HG03558 (cell line): ENCODE data around the gene RNLS.
"Not testable (repeated sequence)": the region's sequence is repeated elsewhere in the genome, so short reads cannot be mapped to it uniquely, and the experiment has no call there.

Source experiments
- ATAC-seq: cut with Tn5 transposase; IDR thresholded peaks from one replicate; pipeline ENCODE4 v1.9.1; 2021; ENCODE audit warnings: moderate number of reproducible peaks; ENCODE audit not compliant: unreplicated experiment; ENCODE audit errors: extremely low read depth

Gene RNLS

DNA sequence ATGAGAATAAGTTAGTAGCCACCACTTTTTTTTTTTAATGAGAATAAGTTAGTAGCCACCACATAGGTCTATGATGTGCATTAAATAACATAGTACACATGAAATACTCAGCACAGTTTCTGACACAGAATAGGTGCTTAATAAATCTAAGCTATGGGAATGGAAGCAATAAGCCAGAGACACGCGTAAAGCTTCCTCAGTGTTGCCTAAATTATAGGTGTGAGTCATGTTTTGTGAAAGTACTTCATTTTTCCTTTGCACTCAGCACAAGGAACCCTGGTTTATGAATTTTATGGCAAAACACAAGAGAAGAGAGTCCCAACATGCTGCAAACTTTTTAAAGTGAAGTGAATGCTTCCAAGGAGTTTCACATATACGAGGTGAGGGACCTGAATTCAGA is 267.4 kb downstream of the RNLS start:
- ATAC-seq: no peak

GRCh38 chr10:88314362-88314761 is 268.8 kb downstream of the RNLS start:
- ATAC-seq: no peak

DNA sequence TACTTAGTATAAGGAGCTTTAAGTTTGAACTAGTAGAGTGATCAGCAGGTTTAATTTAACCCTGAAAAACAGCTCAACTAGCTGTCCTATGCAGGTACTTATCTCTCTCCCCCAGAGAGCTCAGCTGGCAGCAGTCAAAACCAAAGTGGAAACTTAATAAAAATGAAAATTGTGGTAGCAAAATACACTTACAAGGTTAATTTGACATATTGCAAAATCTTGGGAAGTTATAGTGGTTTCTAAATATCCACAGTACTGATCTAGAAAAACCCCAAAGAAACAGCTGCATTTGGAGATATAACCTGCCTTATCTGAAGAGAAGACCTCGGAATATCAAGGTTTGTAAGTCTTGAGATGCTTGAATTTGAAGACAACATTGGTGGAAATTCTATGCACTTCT is 269.2 kb downstream of the RNLS start:
- ATAC-seq: no peak

GRCh38 chr10:88312855-88313254 is 270.3 kb downstream of the RNLS start:
- ATAC-seq: no peak

GRCh38 chr10:88311264-88311663 is 271.9 kb downstream of the RNLS start:
- ATAC-seq: no peak

GRCh38 chr10:88309365-88309764 is 273.8 kb downstream of the RNLS start:
- ATAC-seq: no peak

DNA sequence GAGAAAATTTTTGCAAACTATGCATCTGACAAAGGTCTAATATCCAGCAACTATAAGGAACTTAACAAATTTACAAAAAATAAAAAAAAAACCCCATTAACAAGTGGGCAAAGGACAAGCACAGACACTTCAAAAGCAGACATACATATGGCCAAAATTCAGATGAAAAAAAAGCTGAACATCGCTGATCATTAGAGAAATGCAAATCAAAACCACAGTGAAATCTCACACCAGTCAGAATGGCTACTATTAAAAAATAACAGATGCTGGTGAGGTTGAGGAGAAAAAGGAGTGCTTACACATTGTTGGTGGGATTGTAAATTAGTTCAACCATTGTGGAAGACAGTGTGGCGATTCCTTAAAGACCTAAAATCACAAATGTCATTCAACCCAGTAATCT is 274.8 kb downstream of the RNLS start:
- ATAC-seq: not testable (repeated sequence)

DNA sequence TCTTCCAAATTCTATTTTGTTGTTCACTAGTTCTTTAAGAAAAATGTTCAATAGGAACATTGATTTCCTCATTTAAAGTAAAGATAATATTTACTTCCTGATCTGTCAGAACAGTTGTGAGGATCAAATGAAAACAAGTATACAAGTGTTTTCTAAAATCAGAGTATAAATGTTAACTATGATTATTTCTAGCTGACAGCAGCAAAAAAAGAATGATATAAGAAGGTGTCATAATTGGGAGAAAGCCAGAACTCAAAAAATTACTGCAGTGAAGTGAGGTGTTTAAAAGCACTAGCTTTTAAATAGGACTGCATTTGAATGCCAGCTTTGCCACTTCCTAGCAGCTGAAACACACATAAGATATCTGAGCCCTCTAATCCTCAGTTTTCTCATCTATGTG is 283.3 kb downstream of the RNLS start:
- ATAC-seq: no peak

GRCh38 chr10:88297103-88297502 is 286.0 kb downstream of the RNLS start:
- ATAC-seq: no peak

DNA sequence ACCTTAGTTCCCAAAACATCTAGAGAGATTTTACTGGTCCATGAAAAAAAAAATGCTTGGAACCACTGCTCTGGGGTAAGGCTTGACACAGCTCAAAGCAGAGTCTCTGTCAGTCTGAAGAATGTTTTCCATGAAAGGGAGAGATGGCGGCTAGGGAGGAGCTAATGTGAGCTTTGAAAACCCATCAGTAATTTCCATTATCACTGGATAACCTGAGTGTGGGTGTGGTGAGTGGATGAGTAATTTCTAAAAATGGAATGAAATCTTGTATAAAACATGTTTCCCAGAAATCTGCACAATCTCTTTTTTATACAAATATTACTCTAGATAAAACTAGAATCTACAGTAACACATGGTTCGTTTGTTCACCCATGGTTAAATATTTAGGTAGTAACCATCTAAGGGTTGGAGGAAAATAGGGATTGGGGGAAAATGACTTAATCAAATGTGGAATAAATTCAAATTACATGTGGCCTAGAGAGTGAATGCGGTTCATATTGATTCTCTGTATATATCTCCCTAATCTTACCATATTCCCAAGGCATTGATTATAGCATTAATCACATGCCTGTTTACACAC is 289.4 kb downstream of the RNLS start:
- no peak for ATAC-seq

- no peak for ATAC-seq
These were observed 290.0 kb downstream of the RNLS start for GRCh38 chr10:88293073-88293472.

- ATAC-seq: no peak
These were observed 291.0 kb downstream of the RNLS start for GRCh38 chr10:88292185-88292514.

- ATAC-seq: no peak
These were observed 291.6 kb downstream of the RNLS start for GRCh38 chr10:88291289-88292184.

DNA sequence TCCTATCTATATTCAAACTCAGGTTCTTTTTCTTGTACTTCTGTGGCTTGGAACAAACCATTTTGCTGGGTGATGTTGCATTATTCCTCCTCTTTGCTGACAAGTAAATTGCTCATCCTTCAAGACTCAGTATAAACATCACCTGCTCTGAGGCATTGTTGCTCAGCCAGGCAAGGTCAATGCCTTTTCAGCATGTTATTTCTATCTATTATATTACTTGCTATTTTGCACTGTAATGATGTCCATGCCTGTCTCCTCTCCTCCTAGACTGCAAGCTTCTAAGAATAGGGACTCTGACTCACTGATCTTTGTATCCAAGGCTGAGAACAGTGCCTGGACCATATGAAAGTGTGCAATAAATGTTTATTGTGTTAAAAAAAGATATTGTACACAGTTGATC is 293.8 kb downstream of the RNLS start:
- no peak for ATAC-seq

DNA sequence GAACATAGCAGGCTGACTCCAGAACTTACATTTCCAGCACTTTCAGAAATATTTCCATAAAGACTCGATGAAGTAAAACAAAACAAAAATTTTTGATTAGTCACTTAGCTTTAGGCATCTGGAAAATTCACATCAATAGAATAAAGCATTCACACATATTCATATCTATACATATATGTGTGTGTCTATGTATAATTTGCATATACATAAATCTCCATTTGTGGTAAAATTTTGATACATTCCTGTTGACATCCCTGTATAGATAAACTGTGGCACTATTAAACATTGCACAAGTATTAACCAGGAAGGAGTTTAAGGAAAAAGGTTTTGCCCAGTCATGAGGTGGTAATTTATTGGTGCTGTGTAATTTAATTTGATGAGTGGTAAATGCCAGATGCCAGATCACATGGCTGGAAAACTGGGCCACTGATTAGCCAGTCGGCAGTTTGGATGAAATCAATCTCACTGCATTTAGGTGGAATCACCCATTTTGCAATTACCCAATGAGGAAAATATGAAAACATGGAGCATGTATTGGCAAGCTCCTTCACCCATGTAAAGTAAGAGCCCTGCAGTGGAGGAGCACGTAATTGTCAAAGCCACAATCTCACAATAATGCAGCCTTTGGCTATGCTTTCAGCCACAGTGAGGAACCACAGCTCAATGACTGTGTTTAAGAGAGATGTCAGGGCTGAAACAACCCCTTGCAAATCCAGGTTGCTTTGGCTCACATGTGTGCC is 294.6 kb downstream of the RNLS start:
- no peak for ATAC-seq

- ATAC-seq: no peak
These were observed 297.1 kb downstream of the RNLS start for GRCh38 chr10:88286030-88286429.

DNA sequence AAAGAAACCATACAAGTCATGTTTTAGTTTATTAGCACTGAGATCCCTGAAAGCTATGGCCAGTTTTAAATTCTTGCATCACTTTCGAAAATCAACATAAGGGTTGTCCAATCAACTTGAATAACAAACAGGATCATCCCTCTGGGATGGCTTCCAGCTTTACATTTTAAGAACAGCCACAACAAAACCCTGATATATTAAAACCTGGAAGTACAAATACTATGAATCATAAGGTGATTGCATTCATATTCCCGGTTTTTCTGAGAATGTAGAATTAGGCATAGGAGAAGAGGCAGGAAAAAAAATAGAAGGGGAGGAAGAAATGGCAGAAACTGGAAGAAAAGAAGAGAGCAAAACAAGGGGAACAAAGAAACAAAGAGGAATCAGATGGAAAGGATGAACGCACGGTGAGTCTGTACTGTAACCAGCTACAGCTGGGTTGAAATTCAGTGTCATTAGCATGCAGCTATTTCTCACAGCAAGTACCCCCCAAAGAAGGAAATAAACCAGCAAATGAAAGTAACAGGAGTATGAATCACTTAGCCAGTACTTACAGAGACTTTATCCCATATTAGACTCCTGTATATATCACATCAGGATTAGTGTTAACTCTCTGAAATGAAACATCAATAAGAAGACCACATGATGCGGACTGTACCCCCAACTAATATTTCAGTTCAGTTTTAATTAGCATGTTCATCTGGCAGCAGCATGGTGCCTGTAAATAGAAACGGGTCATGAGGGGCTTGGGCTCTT is 301.3 kb downstream of the RNLS start:
- ATAC-seq: no peak

- ATAC-seq: no peak
These were observed 302.6 kb downstream of the RNLS start for GRCh38 chr10:88280518-88280917.

DNA sequence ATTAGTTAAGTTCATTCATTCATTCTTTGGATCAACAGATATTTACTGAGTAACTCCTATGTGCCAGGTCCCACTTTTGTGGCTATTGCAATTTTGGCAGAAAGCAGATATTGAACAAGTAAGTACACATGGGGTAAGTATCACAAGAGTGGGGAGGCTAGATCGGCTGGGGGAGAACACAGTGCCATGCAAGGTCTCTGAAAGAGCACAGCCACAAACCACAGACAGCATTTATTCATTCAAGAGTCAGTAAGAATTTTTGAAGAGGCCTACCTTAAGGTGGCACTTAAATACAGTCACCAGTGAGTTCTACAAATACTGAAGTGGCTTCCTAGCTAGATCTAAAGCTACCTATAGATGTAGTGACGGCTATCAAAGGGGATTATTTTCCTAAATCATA is 304.2 kb downstream of the RNLS start:
- ATAC-seq: no peak

- ATAC-seq: not testable (repeated sequence)
These were observed 306.2 kb downstream of the RNLS start for GRCh38 chr10:88276945-88277344.

GRCh38 chr10:88274286-88274685 is 308.8 kb downstream of the RNLS start:
- no peak for ATAC-seq
